ENCODE data around the gene NOP53. TPM values are rescaled to one million over a fixed set of nuclear protein-coding genes. Genes with fewer than 3 reads are reported as not detected.

The NOP53 gene
- 168 and 169 TPM in 2 replicates for total RNA-seq

DNA sequence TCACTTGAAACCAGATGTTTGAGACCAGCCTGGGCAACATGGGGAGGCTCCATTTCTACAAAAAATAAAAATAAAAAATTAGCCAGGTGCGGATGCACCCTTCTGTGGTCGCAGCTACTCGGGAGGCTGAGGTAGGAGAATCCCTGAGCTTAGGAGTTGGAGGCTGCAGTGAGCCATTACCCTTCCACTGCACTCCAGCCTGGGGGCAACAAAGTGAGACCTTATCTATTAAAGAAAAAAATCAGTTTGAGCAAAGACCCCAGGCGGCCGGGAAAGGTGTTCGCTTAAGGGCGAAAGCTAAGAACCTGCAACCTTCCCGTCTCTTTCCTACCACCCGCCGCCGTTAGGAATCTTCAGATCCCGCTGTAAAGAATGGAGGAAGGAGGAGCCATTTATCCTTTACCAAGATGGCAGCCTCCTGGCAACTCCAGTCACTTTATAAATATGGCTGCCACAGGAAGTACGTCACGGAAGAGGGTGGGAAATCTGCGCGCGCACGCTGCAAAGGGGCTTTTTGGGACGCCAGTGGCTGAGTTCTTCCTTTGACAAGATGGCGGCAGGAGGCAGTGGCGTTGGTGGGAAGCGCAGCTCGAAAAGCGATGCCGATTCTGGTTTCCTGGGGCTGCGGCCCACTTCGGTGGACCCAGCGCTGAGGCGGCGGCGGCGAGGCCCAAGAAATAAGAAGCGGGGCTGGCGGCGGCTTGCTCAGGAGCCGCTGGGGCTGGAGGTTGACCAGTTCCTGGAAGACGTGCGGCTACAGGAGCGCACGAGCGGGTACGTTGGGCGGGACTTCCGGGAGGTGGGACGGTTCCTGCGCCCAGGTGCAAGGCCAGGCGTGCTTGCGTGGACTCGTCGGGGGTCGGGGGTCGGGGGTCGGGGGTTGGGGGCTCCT, at the start of gene NOP53:
TSS of gene NOP53 (plus strand) at position 537 of the 892 bp plus-strand sequence. CDS start at position 551, 14 bp downstream.

DNA sequence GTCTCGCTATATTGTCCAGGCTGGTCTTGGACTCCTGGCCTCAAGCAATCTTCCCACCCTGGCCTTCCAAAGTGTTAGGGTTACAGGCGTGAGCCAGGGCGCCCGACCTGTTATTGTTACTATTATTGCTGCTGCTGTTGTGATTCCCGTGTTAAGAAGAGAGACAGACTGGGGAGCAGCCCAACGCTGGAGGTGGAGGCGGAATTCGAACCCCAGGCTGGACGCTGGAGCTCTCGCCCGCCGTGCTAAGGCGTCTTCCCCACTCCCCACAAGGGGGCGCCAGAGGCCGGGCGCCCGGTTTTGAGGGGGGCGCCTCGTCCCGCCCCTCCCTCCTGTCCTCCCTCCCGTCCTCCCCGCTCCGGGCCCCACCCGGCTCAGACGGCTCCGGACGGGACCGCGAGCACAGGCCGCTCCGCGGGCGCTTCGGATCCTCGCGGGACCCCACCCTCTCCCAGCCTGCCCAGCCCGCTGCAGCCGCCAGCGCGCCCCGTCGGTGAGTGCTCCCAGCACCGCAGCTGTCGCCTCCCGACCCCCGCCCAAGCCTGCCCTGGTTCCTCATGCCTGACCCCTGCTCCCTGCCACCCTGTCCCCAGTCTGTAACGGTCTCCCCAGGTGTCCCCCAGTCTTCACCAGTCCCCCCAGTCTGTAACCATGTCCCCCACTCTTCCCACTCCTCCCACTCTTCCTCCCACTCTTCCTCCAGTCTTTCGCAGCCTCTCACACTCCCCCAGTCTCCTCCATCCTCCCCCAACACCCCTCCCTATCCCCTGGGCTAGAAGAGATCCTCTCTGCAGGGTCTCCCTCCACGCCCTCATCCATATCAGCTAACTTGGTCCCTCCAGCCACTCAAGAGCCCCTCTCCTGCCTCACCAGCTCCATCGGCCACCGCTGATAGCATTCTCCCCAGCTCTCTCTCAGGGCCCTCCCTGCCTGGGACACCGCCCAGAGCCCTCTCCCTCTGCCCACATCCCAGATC, 32.0 kb upstream of the NOP53 start, which contains the start of gene EHD2:
TSS of gene EHD2 (plus strand) at position 377 of the 976 bp plus-strand sequence. CDS start 3,191 bp downstream, outside the sequence.

DNA sequence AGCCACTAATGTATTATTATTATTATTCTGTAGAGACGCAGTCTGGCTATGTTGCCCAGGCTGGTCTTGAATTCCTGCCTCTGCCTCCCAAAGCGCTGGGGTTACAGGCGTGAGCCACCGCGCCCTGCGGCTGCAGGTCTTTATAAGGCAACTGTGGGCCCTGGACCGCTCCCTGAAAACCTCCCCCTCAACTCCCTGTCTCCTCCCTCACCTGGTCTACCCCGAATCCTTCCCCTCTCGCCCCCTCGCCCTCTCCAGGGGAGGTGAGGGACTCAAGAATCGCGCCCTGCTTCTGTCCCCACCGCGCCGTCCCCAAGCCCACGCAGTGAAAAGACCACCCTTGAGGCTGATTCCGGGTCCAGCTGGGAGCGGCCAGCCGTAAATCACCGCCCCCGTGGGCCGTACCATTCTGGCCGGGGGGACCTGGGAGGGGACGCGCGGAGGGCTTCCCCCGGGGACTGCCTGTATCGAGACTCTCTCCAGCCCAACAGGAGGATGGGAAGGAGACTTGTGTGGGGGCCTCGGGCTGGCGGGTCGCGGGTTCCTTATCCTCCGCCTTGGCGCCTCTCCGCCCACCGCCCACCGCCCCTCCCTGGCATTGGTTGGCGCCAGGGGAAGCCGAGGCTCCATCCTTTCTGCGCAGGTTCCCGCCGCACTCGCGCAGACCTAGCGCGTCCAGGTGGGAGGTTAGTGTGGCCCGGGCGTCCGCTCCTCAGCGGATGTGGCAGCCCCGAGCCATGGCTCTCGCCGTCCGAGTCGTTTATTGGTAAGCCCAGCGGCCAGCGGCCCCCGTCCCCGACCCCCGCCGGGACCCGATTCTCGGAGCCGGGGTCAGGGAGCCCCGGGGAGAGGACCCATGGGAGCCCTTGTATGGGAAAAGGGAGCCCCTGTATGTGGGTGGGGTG, 33.0 kb downstream of the NOP53 start, which contains the start of gene SELENOW:
TSS of gene SELENOW (plus strand) at position 655 of the 905 bp plus-strand sequence. CDS start at position 738, 83 bp downstream.

GRCh38 chr19:47804451-47804850, 59.1 kb downstream of the NOP53 start, which contains the start of gene TPRX1:
Gene TPRX1, minus strand, starts transcription at chr19:47804551. Its CDS starts 12 bp downstream, at chr19:47804539.

Other genes with a start within 250 kb of the NOP53 start
- gene NAPA, start 230.5 kb upstream of the NOP53 start, total RNA-seq = 97.2 and 106 TPM in 2 replicates
- gene ZNF541, start 172.4 kb upstream of the NOP53 start, total RNA-seq = 0.15 TPM in 1 of 2 replicates, not detected in the other
- gene BICRA, start 136.4 kb upstream of the NOP53 start, total RNA-seq = 4.3 and 4.4 TPM in 2 replicates
- gene EHD2, start 32.1 kb upstream of the NOP53 start, total RNA-seq = 112 and 126 TPM in 2 replicates
- gene SELENOW, start 33.2 kb downstream of the NOP53 start, total RNA-seq = 415 and 418 TPM in 2 replicates
- gene TPRX1, start 59.0 kb downstream of the NOP53 start, total RNA-seq = not detected in 2 replicates
- not detected in 2 replicates for gene CRX, start 76.4 kb downstream of the NOP53 start, total RNA-seq
- not detected in 2 replicates for gene TPRX2, start 113.7 kb downstream of the NOP53 start, total RNA-seq
- gene SULT2A1, start 140.8 kb downstream of the NOP53 start, total RNA-seq = not detected in 2 replicates
- not detected in 2 replicates for gene BSPH1, start 246.6 kb downstream of the NOP53 start, total RNA-seq
- not detected in 2 replicates for gene ELSPBP1, start 249.1 kb downstream of the NOP53 start, total RNA-seq